AG09309 (cell line): Measurements from ENCODE around the gene TMEM270.
"Not testable (repeated sequence)": the region's sequence is repeated elsewhere in the genome, so short reads cannot be mapped to it uniquely, and the experiment has no call there.

Experiments used
- DNase-seq: peaks from one replicate; pipeline ENCODE4 v3.0.0-alpha.2; 2010; ENCODE audit warnings: low read depth
- H3K4me3 ChIP-seq: 2 replicates; pipeline ENCODE4 v1.5.1; 2011; ENCODE audit warnings: mild to moderate bottlenecking, low read depth, low read length, moderate library complexity; ENCODE audit not compliant: control insufficient read depth
- CTCF ChIP-seq: IDR thresholded peaks from 2 replicates; pipeline ENCODE4 v1.5.1; 2011; ENCODE audit warnings: mild to moderate bottlenecking, low read depth, low read length, inconsistent platforms; ENCODE audit not compliant: insufficient read depth, control insufficient read depth; ENCODE audit errors: missing control alignments

The TMEM270 gene

GRCh38 chr7:73881352-73882046 is 20.5 kb downstream of the TMEM270 start:
- no peak for DNase-seq
- no peak for TF ChIP-seq CTCF
- no peak overlapping the region for H3K4me3 ChIP-seq

GRCh38 chr7:73882047-73882402 is 21.1 kb downstream of the TMEM270 start:
- no peak overlapping the region for H3K4me3 ChIP-seq
- DNase-seq, result no peak
- TF ChIP-seq CTCF, result no peak

- H3K4me3 ChIP-seq, DNase-seq: not testable (repeated sequence)
Observed at GRCh38 chr7:73884867-73885422, 24.0 kb downstream of the TMEM270 start.

- no peak for DNase-seq
- no peak overlapping the region for H3K4me3 ChIP-seq
- TF ChIP-seq CTCF, result no peak
Observed at GRCh38 chr7:73885433-73885974, 24.5 kb downstream of the TMEM270 start.

- DNase-seq, result no peak
- peak; percentile 4 for TF ChIP-seq CTCF
- no peak overlapping the region for H3K4me3 ChIP-seq
Observed at GRCh38 chr7:73885975-73886798, 25.2 kb downstream of the TMEM270 start.

- no peak for TF ChIP-seq CTCF
- DNase-seq, result no peak
- H3K4me3 ChIP-seq, result no peak overlapping the region
Observed at GRCh38 chr7:73887762-73888161, 26.8 kb downstream of the TMEM270 start.

GRCh38 chr7:73888959-73889358 is 28.0 kb downstream of the TMEM270 start:
- no peak for DNase-seq
- no peak overlapping the region for H3K4me3 ChIP-seq
- no peak for TF ChIP-seq CTCF
